ENCODE data around the gene LRP1B.
"Not testable (repeated sequence)": the region's sequence is repeated elsewhere in the genome, so short reads cannot be mapped to it uniquely, and the experiment has no call there.

The LRP1B gene

GRCh38 chr2:140422759-140423158 lies 1708.1 kb downstream of the LRP1B start:
- no peak for TF ChIP-seq EZH2 (IDR thresholded peaks at IDR 0.05; ENCODE audit: borderline replicate concordance, low read depth, low read length, severe bottlenecking)

GRCh38 chr2:140417504-140417903 lies 1713.3 kb downstream of the LRP1B start:
- no peak for TF ChIP-seq EZH2 (IDR thresholded peaks at IDR 0.05; ENCODE audit: borderline replicate concordance, low read depth, low read length, severe bottlenecking)
- no peak for TF ChIP-seq CTCF (IDR thresholded peaks at IDR 0.05; ENCODE audit: borderline replicate concordance, extremely low read depth, low read length, poor library complexity, severe bottlenecking)
- no peak overlapping the region for H3K9ac ChIP-seq (ENCODE audit: low read depth, low read length)

More at GRCh38 chr2:140422759-140423158, 1708.1 kb downstream of the LRP1B start:
- Histone ChIP-seq H2AFZ (ENCODE audit: low read depth, low read length) (no peak overlapping the region), H4K20me1 (ENCODE audit: insufficient read depth, low read length) (no peaks in the 10 kb centered on the region), H3K27me3 (ENCODE audit: insufficient read depth, low read length, poor library complexity) (no peaks in the 10 kb centered on the region), H3K27ac (ENCODE audit: low read length) (no peak overlapping the region), H3K79me2 (ENCODE audit: insufficient read depth, low read length) (no peaks in the 10 kb centered on the region), H3K4me3 (ENCODE audit: low read depth in 1 of 2, low read length in 2 of 2) (no peak overlapping the region), H3K4me2 (ENCODE audit: insufficient read depth, low read length) (no peak overlapping the region), H3K4me1 (ENCODE audit: insufficient read depth, low read length) (no peaks in the 10 kb centered on the region), H3K9ac (ENCODE audit: low read depth, low read length) (no peak overlapping the region), H3K9me3 (ENCODE audit: insufficient read depth, low read length, severe bottlenecking) (no peaks in the 10 kb centered on the region), H3K36me3 (ENCODE audit: insufficient read depth, low read length) (no peaks in the 10 kb centered on the region)
- ATAC-seq (ENCODE audit: insufficient read depth, low read depth) (no peak), DNase-seq (no peak)

GRCh38 chr2:140416577-140416976 lies 1714.2 kb downstream of the LRP1B start:
- no peak overlapping the region for H3K9ac ChIP-seq (ENCODE audit: low read depth, low read length)
- no peak overlapping the region for H3K4me3 ChIP-seq (ENCODE audit: low read depth in 1 of 2, low read length in 2 of 2)
- ATAC-seq (ENCODE audit: insufficient read depth, low read depth) (peak; percentile 40; the same call in 2 of the 3 replicates), DNase-seq (no peak)
- H3K79me2 ChIP-seq (ENCODE audit: insufficient read depth, low read length) = no peaks in the 10 kb centered on the region
- no peaks in the 10 kb centered on the region for H3K4me1 ChIP-seq (ENCODE audit: insufficient read depth, low read length)
- H3K9me3 ChIP-seq (ENCODE audit: insufficient read depth, low read length, severe bottlenecking) = no peaks in the 10 kb centered on the region
- no peak for TF ChIP-seq CTCF (IDR thresholded peaks at IDR 0.05; ENCODE audit: borderline replicate concordance, extremely low read depth, low read length, poor library complexity, severe bottlenecking)
- no peak for TF ChIP-seq EZH2 (IDR thresholded peaks at IDR 0.05; ENCODE audit: borderline replicate concordance, low read depth, low read length, severe bottlenecking)
- no peaks in the 10 kb centered on the region for H4K20me1 ChIP-seq (ENCODE audit: insufficient read depth, low read length)
- no peak overlapping the region for H2AFZ ChIP-seq (ENCODE audit: low read depth, low read length)
- H3K27me3 ChIP-seq (ENCODE audit: insufficient read depth, low read length, poor library complexity) = no peaks in the 10 kb centered on the region
- no peak overlapping the region for H3K27ac ChIP-seq (ENCODE audit: low read length)
- H3K4me2 ChIP-seq (ENCODE audit: insufficient read depth, low read length) = no peak overlapping the region
- H3K36me3 ChIP-seq (ENCODE audit: insufficient read depth, low read length) = no peaks in the 10 kb centered on the region

More at GRCh38 chr2:140417504-140417903, 1713.3 kb downstream of the LRP1B start:
- H3K27me3 ChIP-seq (ENCODE audit: insufficient read depth, low read length, poor library complexity) = no peaks in the 10 kb centered on the region
- no peaks in the 10 kb centered on the region for H3K4me1 ChIP-seq (ENCODE audit: insufficient read depth, low read length)
- H3K79me2 ChIP-seq (ENCODE audit: insufficient read depth, low read length) = no peaks in the 10 kb centered on the region
- H3K4me2 ChIP-seq (ENCODE audit: insufficient read depth, low read length) = no peak overlapping the region
- H2AFZ ChIP-seq (ENCODE audit: low read depth, low read length) = no peak overlapping the region
- H3K36me3 ChIP-seq (ENCODE audit: insufficient read depth, low read length) = no peaks in the 10 kb centered on the region
- DNase-seq (no peak), ATAC-seq (ENCODE audit: insufficient read depth, low read depth) (no peak)
- no peak overlapping the region for H3K4me3 ChIP-seq (ENCODE audit: low read depth in 1 of 2, low read length in 2 of 2)
- H4K20me1 ChIP-seq (ENCODE audit: insufficient read depth, low read length) = no peaks in the 10 kb centered on the region
- no peak overlapping the region for H3K27ac ChIP-seq (ENCODE audit: low read length)
- H3K9me3 ChIP-seq (ENCODE audit: insufficient read depth, low read length, severe bottlenecking) = no peaks in the 10 kb centered on the region

GRCh38 chr2:140415035-140415434 lies 1715.8 kb downstream of the LRP1B start:
- H3K36me3 ChIP-seq (ENCODE audit: insufficient read depth, low read length); ATAC-seq (ENCODE audit: insufficient read depth, low read depth); H3K9ac ChIP-seq (ENCODE audit: low read depth, low read length); H3K9me3 ChIP-seq (ENCODE audit: insufficient read depth, low read length, severe bottlenecking); H2AFZ ChIP-seq (ENCODE audit: low read depth, low read length); H3K27ac ChIP-seq (ENCODE audit: low read length); DNase-seq; H3K4me1 ChIP-seq (ENCODE audit: insufficient read depth, low read length); H3K27me3 ChIP-seq (ENCODE audit: insufficient read depth, low read length, poor library complexity); H4K20me1 ChIP-seq (ENCODE audit: insufficient read depth, low read length); H3K79me2 ChIP-seq (ENCODE audit: insufficient read depth, low read length); H3K4me3 ChIP-seq (ENCODE audit: low read depth in 1 of 2, low read length in 2 of 2); H3K4me2 ChIP-seq (ENCODE audit: insufficient read depth, low read length): not testable (repeated sequence)

All from DND-41 (cell line).